Prostate gland (tissue), 2 donors: ENCODE data around the gene MGRN1. TPM values are rescaled to one million over a fixed set of nuclear protein-coding genes. Genes with fewer than 3 reads are reported as not detected.

Experiments
- DNase-seq: peaks from one replicate; pipeline ENCODE4 v3.0.0-alpha.2; 2019; ENCODE audit warnings: low spot score
- H3K27ac ChIP-seq, 2 donors: fragments of 200-600 bp; sonication (generic); 2 replicates each; pipeline ENCODE4 v1.5.1; 2017 to 2019
- H3K27me3 ChIP-seq: fragments of 200-600 bp; sonication (generic); replicated peaks from 2 replicates; pipeline ENCODE4 v1.5.1; 2019; ENCODE audit not compliant: insufficient read depth
- H3K36me3 ChIP-seq, 2 donors: fragments of 200-600 bp; sonication (generic); 1 replicate in 1 of 2; 2 replicates in 1 of 2; pipeline versions ENCODE4 v1.5.1 to v1.8.1; 2017 to 2019
- H3K4me1 ChIP-seq: fragments of 200-600 bp; sonication (generic); replicated peaks from 2 replicates; pipeline ENCODE4 v1.5.1; 2019
- H3K4me3 ChIP-seq, 2 donors: fragments of 200-600 bp; sonication (generic); 2 replicates each; pipeline ENCODE4 v1.5.1; 2017 to 2019
- H3K9me3 ChIP-seq: fragments of 200-600 bp; sonication (generic); 2 replicates; pipeline ENCODE4 v1.5.1; 2017
- POLR2A ChIP-seq: fragments of 450-650 bp; IDR thresholded peaks from one replicate; pipeline ENCODE4 v1.6.1; 2016; ENCODE audit warnings: antibody characterized with exemption, mild to moderate bottlenecking
- POLR2AphosphoS5 ChIP-seq: sonication (generic); formaldehyde crosslinking; IDR thresholded peaks from one replicate; pipeline ENCODE4 v1.6.1; 2017; ENCODE audit warnings: antibody characterized with exemption
- WGBS: methylation state at CpG from one replicate; pipeline ENCODE4 v1.1.5; 2018; 5-methylcytosine and 5-hydroxymethylcytosine counted together
- intact Hi-C: fragments of 100-400 bp; cut with DNase I; formaldehyde crosslinking; loops from one replicate; pipeline ENCODE4 v1.14.2; 2022
- total RNA-seq, 2 donors: library from RNA; depleted of rRNA; stranded (reverse); fragments of >200 nt; gene quantifications; one replicate each; pipeline ENCODE4 v1.1.0, GENCODE V29; 2016
- TF ChIP-seq, protein P1 (sequence below), 4 experiments: fragments of 200-600 bp in 2 of 4; fragments of 450-650 bp in 2 of 4; sonication (generic) in 2 of 4; IDR thresholded peaks; 1 replicate in 3 of 4; 2 replicates in 1 of 4; pipeline ENCODE4 v1.5.1; 2016 to 2019; ENCODE audit warnings: antibody characterized with exemption in 4 of 4, mild to moderate bottlenecking in 2 of 4, moderate library complexity in 2 of 4

MGRN1 gene
- 100 to 1,000 TPM in 1 of 2 donors, 10 to 100 TPM in 1; 59.6 to 101 TPM for total RNA-seq

DNA sequence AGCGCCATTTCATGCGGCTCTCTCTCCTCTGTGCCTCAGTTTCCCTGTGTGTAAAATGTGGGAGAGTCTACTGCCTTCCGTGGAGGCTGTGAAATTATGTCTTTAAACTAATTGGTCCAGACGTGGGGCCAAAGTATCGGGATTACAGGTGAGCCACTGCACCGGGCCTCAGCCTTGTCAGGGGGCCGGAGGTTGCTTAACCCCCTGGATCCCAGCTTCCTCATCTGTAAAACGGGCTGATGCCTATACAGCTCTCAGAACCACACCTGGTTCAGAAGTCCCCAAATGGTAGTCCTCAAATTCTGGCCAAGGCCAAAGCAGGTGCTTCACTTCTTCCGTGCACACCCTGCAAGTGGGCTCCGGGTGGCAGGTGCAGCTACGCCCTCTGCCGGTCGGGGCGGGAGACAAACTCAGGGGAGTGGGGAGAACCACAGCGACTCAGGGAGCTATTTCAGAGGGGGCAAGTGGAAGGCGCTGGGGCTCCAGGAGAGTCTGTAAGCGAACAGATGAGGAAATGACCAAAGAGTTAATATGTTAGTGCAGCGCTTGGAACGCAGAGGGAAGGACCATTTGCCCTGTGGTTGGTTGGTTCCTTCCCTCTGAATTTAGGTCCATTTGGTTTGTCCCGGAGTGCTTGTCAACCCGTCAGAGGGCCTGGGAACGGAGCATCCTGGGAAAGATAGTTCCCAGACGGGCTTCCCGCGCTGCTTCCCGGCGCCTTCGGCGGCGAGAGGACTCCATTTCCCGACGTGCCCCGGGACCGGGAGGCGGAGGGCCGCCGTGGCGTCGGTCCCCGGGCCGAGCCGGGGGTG lies at the start of gene MGRN1:
TSS of gene MGRN1 (plus strand) at position 812 of the 812 bp plus-strand sequence. CDS start 135 bp downstream, outside the sequence.
- Histone ChIP-seq H3K27me3 (no peaks in the 10 kb centered on the region), H3K4me3 (peak within 1 kb of the TSS; percentile 98 to 100), H3K9me3 (no peaks in the 10 kb centered on the region), H3K36me3 (no peaks in the 10 kb centered on the region), H3K27ac (peak within 1 kb of the TSS; percentile 86 to 92), H3K4me1 (peaks cover 9% of the 10 kb centered on the region)
- peak; percentile 94 for DNase-seq
- TF ChIP-seq POLR2AphosphoS5 (peak; percentile 93), POLR2A (no peak)
- TF ChIP-seq, protein P1, sequence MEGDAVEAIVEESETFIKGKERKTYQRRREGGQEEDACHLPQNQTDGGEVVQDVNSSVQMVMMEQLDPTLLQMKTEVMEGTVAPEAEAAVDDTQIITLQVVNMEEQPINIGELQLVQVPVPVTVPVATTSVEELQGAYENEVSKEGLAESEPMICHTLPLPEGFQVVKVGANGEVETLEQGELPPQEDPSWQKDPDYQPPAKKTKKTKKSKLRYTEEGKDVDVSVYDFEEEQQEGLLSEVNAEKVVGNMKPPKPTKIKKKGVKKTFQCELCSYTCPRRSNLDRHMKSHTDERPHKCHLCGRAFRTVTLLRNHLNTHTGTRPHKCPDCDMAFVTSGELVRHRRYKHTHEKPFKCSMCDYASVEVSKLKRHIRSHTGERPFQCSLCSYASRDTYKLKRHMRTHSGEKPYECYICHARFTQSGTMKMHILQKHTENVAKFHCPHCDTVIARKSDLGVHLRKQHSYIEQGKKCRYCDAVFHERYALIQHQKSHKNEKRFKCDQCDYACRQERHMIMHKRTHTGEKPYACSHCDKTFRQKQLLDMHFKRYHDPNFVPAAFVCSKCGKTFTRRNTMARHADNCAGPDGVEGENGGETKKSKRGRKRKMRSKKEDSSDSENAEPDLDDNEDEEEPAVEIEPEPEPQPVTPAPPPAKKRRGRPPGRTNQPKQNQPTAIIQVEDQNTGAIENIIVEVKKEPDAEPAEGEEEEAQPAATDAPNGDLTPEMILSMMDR (IDR thresholded peaks at IDR 0.05), result peak; percentile 82 to 95 (median 88)
- intact Hi-C loops, result no loop called here
- 9% methylated on average over 40 of the region's 42 CpGs for WGBS

DNA sequence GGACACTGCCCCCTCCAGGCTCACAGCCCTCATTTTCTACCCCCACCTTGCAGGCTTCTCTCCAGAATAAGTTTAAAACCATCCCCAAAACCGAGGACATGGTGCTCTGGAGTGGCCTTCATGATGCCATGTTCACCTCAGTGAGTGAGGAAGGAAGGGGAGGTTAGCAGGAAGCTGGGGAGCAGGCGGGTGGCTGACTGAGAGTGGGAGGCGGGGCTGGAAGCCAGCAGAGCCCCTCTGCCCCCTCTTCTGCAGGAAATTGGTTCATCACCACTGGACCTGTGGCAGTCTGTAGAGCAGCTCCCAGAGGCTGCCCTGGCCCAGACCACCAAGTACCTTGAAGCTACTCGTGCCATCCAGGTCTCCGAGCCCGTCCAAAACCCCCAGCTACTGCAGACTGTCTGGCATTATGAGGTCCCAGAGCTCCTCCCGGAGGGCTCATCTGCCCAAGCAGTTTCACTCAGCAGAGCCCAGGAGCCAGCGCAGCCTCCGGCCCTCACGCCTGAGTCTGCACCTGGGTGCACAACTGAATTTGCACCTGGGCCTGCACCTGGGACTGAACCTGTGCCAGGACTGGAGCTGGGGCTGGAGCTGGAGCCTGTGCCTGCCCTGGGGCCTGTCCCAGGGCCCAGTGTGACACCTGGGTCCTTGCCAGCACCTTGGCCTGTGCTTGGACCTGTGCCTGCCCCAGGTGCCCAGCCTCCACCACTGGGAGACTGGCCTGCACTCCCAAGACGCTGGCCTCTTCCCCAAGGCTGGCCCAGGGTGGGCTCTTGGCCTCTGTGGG lies 49.5 kb upstream of the MGRN1 start:
- Histone ChIP-seq H3K4me3 (no peak overlapping the region), H3K36me3 (no peaks in the 10 kb centered on the region), H3K4me1 (no peaks in the 10 kb centered on the region), H3K27me3 (no peaks in the 10 kb centered on the region), H3K9me3 (no peaks in the 10 kb centered on the region), H3K27ac (no peak overlapping the region)
- intact Hi-C loops, result no loop called here
- TF ChIP-seq POLR2AphosphoS5 (no peak), POLR2A (no peak)
- TF ChIP-seq, protein P1 (IDR thresholded peaks at IDR 0.05), result no peak
- DNase-seq, result no peak
- WGBS, result 80% methylated on average over 4 of the region's 11 CpGs

DNA sequence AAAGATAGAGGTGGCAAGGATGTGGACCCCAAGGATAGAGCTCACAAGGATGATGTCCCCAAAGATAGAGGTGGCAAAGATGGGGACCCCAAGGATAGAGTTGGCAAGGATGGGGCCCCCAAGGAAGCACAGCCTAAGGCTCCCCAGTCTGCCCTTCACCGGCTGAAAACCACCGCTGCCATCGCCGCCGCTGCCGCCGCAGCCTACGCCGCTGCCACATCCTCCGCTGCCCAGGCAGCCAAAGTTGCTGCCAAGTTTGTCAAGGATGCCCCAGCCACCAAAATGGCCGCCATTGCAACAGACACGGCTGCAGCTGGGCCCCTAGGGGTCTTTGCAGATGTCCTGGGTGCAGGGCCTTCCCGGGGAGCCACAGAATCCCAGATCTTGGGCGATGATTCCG lies 48.6 kb upstream of the MGRN1 start:
- DNase-seq, result no peak
- intact Hi-C loops, result no loop called here
- Histone ChIP-seq H3K9me3 (no peaks in the 10 kb centered on the region), H3K27me3 (no peaks in the 10 kb centered on the region), H3K36me3 (no peaks in the 10 kb centered on the region), H3K4me3 (no peak overlapping the region), H3K4me1 (no peaks in the 10 kb centered on the region), H3K27ac (no peak overlapping the region)
- no peak for TF ChIP-seq POLR2AphosphoS5
- TF ChIP-seq, protein P1 (IDR thresholded peaks at IDR 0.05), result no peak
- no peak for TF ChIP-seq POLR2A
- 93% methylated on average over 12 of the region's 15 CpGs for WGBS

- 81% methylated on average over 13 of the region's 13 CpGs for WGBS
- Histone ChIP-seq H3K4me1 (no peaks in the 10 kb centered on the region), H3K27me3 (no peaks in the 10 kb centered on the region), H3K4me3 (no peak overlapping the region), H3K9me3 (no peaks in the 10 kb centered on the region), H3K27ac (no peak overlapping the region), H3K36me3 (no peaks in the 10 kb centered on the region)
- DNase-seq, result no peak
- intact Hi-C loops, result no loop called here
- TF ChIP-seq, protein P1 (IDR thresholded peaks at IDR 0.05), result no peak
- TF ChIP-seq POLR2A, result no peak
- TF ChIP-seq POLR2AphosphoS5, result no peak
These were observed 45.6 kb upstream of the MGRN1 start for GRCh38 chr16:4578961-4579530.
